ENCODE data around the gene RAB31. TPM values are rescaled to one million over a fixed set of nuclear protein-coding genes. Genes with fewer than 3 reads are reported as not detected.

The RAB31 gene
- polyA plus RNA-seq, 1 donor from 2014 or later: 16.3 TPM

DNA sequence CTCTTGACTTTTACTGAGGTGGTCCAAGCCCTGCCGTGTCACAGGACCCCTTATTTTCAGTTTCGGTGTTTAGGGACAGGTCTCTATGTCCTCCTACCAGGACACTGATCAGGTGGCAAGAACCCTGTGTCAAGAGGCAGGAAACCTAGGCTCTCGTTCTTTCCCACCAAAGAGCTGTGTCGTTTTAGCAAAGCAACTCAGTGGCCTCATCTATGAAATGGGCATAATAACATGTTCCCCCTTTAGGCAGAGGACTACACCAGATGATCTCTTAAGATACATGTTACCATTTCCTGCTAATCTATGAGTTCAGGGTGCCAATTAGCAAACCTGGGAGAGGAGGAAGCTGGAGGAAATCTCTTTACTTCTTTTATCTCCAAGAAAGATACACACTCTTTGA lies 1.9 kb downstream of the RAB31 start:
- H3K36me3 ChIP-seq (ENCODE audit: insufficient read depth, low read length): no peaks in the 10 kb centered on the region
- H3K79me2 ChIP-seq (replicated peaks; ENCODE audit: insufficient read depth, low read length): peaks cover 21% of the 10 kb centered on the region
- no peak overlapping the region for H2AFZ ChIP-seq (ENCODE audit: low read depth, low read length)
- H3K9me3 ChIP-seq (ENCODE audit: low read length): no peaks in the 10 kb centered on the region
- H3K4me2 ChIP-seq (ENCODE audit: low read length): no peak overlapping the region
- TF ChIP-seq, protein P1, sequence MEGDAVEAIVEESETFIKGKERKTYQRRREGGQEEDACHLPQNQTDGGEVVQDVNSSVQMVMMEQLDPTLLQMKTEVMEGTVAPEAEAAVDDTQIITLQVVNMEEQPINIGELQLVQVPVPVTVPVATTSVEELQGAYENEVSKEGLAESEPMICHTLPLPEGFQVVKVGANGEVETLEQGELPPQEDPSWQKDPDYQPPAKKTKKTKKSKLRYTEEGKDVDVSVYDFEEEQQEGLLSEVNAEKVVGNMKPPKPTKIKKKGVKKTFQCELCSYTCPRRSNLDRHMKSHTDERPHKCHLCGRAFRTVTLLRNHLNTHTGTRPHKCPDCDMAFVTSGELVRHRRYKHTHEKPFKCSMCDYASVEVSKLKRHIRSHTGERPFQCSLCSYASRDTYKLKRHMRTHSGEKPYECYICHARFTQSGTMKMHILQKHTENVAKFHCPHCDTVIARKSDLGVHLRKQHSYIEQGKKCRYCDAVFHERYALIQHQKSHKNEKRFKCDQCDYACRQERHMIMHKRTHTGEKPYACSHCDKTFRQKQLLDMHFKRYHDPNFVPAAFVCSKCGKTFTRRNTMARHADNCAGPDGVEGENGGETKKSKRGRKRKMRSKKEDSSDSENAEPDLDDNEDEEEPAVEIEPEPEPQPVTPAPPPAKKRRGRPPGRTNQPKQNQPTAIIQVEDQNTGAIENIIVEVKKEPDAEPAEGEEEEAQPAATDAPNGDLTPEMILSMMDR (IDR thresholded peaks at IDR 0.05; ENCODE audit: poor library complexity, severe bottlenecking): no peak
- TF ChIP-seq, protein P2, sequence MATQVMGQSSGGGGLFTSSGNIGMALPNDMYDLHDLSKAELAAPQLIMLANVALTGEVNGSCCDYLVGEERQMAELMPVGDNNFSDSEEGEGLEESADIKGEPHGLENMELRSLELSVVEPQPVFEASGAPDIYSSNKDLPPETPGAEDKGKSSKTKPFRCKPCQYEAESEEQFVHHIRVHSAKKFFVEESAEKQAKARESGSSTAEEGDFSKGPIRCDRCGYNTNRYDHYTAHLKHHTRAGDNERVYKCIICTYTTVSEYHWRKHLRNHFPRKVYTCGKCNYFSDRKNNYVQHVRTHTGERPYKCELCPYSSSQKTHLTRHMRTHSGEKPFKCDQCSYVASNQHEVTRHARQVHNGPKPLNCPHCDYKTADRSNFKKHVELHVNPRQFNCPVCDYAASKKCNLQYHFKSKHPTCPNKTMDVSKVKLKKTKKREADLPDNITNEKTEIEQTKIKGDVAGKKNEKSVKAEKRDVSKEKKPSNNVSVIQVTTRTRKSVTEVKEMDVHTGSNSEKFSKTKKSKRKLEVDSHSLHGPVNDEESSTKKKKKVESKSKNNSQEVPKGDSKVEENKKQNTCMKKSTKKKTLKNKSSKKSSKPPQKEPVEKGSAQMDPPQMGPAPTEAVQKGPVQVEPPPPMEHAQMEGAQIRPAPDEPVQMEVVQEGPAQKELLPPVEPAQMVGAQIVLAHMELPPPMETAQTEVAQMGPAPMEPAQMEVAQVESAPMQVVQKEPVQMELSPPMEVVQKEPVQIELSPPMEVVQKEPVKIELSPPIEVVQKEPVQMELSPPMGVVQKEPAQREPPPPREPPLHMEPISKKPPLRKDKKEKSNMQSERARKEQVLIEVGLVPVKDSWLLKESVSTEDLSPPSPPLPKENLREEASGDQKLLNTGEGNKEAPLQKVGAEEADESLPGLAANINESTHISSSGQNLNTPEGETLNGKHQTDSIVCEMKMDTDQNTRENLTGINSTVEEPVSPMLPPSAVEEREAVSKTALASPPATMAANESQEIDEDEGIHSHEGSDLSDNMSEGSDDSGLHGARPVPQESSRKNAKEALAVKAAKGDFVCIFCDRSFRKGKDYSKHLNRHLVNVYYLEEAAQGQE (IDR thresholded peaks at IDR 0.05; ENCODE audit: borderline replicate concordance): no peak
- TF ChIP-seq EZH2 (IDR thresholded peaks at IDR 0.05; ENCODE audit: borderline replicate concordance, insufficient read depth, low read length, poor library complexity, severe bottlenecking) (no peak), EP300 (conservative IDR thresholded peaks at IDR 0.05; ENCODE audit: poor library complexity, severe bottlenecking) (no peak), RAD21 (conservative IDR thresholded peaks at IDR 0.05) (no peak), TAF1 (IDR thresholded peaks at IDR 0.05; ENCODE audit: low read depth) (no peak), SMC3 (conservative IDR thresholded peaks at IDR 0.05; ENCODE audit: poor library complexity) (no peak), MXI1 (conservative IDR thresholded peaks at IDR 0.05; ENCODE audit: poor library complexity, severe bottlenecking) (no peak), POLR2AphosphoS5 (IDR thresholded peaks at IDR 0.05) (no peak)
- no peaks in the 10 kb centered on the region for H4K20me1 ChIP-seq (ENCODE audit: insufficient read depth)
- no peak overlapping the region for H3K4me3 ChIP-seq (ENCODE audit: low read length)
- peaks cover 25% of the 10 kb centered on the region for H3K27me3 ChIP-seq (ENCODE audit: insufficient read depth, low read depth, low read length)
- H3K27ac ChIP-seq (ENCODE audit: low read length): no peak overlapping the region
- no peak overlapping the region for H3K9ac ChIP-seq (ENCODE audit: low read length)
- H3F3A ChIP-seq (ENCODE audit: insufficient read depth, low read length, poor library complexity, severe bottlenecking): no peaks in the 10 kb centered on the region
- H3K9me2 ChIP-seq (ENCODE audit: insufficient read depth, low read length): no peaks in the 10 kb centered on the region

DNA sequence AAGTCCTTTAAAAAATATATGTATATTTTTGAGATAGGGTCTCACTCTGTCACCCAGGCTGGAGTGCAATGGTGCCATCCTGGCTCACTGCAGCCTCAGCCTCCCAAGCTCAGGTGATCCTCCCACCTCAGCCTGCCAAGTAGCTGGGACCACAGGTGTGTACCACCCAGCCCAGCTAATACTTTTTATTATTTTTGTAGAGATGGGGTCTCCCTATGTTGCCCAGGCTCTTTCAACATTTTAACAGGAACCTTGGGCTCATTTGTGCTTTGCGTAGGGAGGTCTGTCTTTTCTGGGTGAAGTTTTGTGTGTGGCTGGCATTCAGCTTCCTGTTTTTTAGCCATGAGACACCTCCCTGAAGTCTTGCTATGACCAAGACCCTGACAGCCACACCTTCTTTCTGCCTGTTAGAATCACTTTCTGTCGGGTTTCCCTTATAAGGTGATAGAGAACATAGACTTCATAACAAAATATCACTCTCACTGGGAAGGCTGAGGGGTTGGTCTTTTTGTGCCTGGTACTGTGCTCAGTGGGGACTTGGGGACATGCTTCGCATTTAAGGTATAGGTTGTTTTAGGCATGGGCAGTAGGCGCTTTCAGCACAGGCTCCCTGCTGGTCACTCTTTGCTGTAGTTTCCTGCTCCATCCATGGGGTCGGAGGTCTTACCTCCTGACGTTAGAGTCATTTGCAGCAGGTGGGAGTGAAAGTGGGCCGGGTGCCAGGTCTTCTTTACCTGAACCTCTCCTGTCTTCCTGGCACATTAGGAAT lies 3.4 kb downstream of the RAB31 start:
- Histone ChIP-seq H3K27ac (ENCODE audit: low read length) (no peak overlapping the region), H3K9ac (ENCODE audit: low read length) (no peak overlapping the region)

More for the DNA sequence above, 3.4 kb downstream of the RAB31 start:
- no peaks in the 10 kb centered on the region for H3K9me2 ChIP-seq (ENCODE audit: insufficient read depth, low read length)
- H3K36me3 ChIP-seq (ENCODE audit: insufficient read depth, low read length): no peaks in the 10 kb centered on the region
- peaks cover 21% of the 10 kb centered on the region for H3K79me2 ChIP-seq (replicated peaks; ENCODE audit: insufficient read depth, low read length)
- H3K9me3 ChIP-seq (ENCODE audit: low read length): no peaks in the 10 kb centered on the region
- no peaks in the 10 kb centered on the region for H3F3A ChIP-seq (ENCODE audit: insufficient read depth, low read length, poor library complexity, severe bottlenecking)
- TF ChIP-seq TAF1 (IDR thresholded peaks at IDR 0.05; ENCODE audit: low read depth) (no peak), SMC3 (conservative IDR thresholded peaks at IDR 0.05; ENCODE audit: poor library complexity) (no peak), POLR2AphosphoS5 (IDR thresholded peaks at IDR 0.05) (no peak), RAD21 (conservative IDR thresholded peaks at IDR 0.05) (no peak), EZH2 (IDR thresholded peaks at IDR 0.05; ENCODE audit: borderline replicate concordance, insufficient read depth, low read length, poor library complexity, severe bottlenecking) (no peak), MXI1 (conservative IDR thresholded peaks at IDR 0.05; ENCODE audit: poor library complexity, severe bottlenecking) (no peak), EP300 (conservative IDR thresholded peaks at IDR 0.05; ENCODE audit: poor library complexity, severe bottlenecking) (no peak)
- TF ChIP-seq, protein P2 (IDR thresholded peaks at IDR 0.05; ENCODE audit: borderline replicate concordance): no peak
- TF ChIP-seq, protein P1 (IDR thresholded peaks at IDR 0.05; ENCODE audit: poor library complexity, severe bottlenecking): no peak
- no peak overlapping the region for H3K4me2 ChIP-seq (ENCODE audit: low read length)
- H4K20me1 ChIP-seq (ENCODE audit: insufficient read depth): no peaks in the 10 kb centered on the region
- H3K27me3 ChIP-seq (ENCODE audit: insufficient read depth, low read depth, low read length): peaks cover 25% of the 10 kb centered on the region
- H3K4me3 ChIP-seq (ENCODE audit: low read length): no peak overlapping the region
- no peak overlapping the region for H2AFZ ChIP-seq (ENCODE audit: low read depth, low read length)

Measured in neural cell (in vitro differentiated cells).